Astrocyte of the cerebellum (primary cell): ENCODE measurements around the gene MAGOHB.
"Not testable (repeated sequence)": the region's sequence is repeated elsewhere in the genome, so short reads cannot be mapped to it uniquely, and the experiment has no call there.

Experiments used
- DNase-seq: peaks from one replicate; pipeline ENCODE4 v3.0.0-alpha.2; 2011; ENCODE audit warnings: low read depth
- H3K4me3 ChIP-seq: 2 replicates; pipeline ENCODE4 v1.5.1; 2011; ENCODE audit warnings: mild to moderate bottlenecking, low read depth, low read length, moderate library complexity
- CTCF ChIP-seq: IDR thresholded peaks from 2 replicates; pipeline ENCODE4 v1.5.1; 2012; ENCODE audit warnings: low read length, low read depth, moderate library complexity, mild to moderate bottlenecking; ENCODE audit errors: missing control alignments
- in situ Hi-C: cut with HindIII; loops from 2 replicates; pipeline ENCODE4 v1.10.0; 2017; ENCODE audit warnings: low sequenced_read_pairs

The MAGOHB gene

GRCh38 chr12:10574307-10574706, 39.1 kb downstream of the MAGOHB start:
- no peak for DNase-seq
- in situ Hi-C loops: no loop called here
- TF ChIP-seq CTCF: no peak
- H3K4me3 ChIP-seq: no peak overlapping the region

GRCh38 chr12:10572021-10572490, 41.4 kb downstream of the MAGOHB start:
- DNase-seq, in situ Hi-C loops, H3K4me3 ChIP-seq: not testable (repeated sequence)

GRCh38 chr12:10571141-10571540, 42.3 kb downstream of the MAGOHB start:
- TF ChIP-seq CTCF: no peak
- in situ Hi-C loops: no loop called here
- no peak overlapping the region for H3K4me3 ChIP-seq
- DNase-seq: no peak

- in situ Hi-C loops: no loop called here
These were observed 45.6 kb downstream of the MAGOHB start for GRCh38 chr12:10567813-10568212.

GRCh38 chr12:10563966-10564365, 49.4 kb downstream of the MAGOHB start:
- H3K4me3 ChIP-seq: no peak overlapping the region
- no peak for TF ChIP-seq CTCF
- no peak for DNase-seq
- in situ Hi-C loops: no loop called here

More at GRCh38 chr12:10567813-10568212, 45.6 kb downstream of the MAGOHB start:
- no peak overlapping the region for H3K4me3 ChIP-seq
- no peak for DNase-seq
- no peak for TF ChIP-seq CTCF

GRCh38 chr12:10563002-10563401, 50.4 kb downstream of the MAGOHB start:
- in situ Hi-C loops: no loop called here
- H3K4me3 ChIP-seq: no peak overlapping the region
- TF ChIP-seq CTCF: no peak
- no peak for DNase-seq

GRCh38 chr12:10562306-10562933, 51.0 kb downstream of the MAGOHB start:
- H3K4me3 ChIP-seq: no peak overlapping the region
- TF ChIP-seq CTCF: peak; percentile 43
- in situ Hi-C loops: no loop called here
- DNase-seq: peak; percentile 51
